Progenitor cell of endocrine pancreas (in vitro differentiated cells): ENCODE data around the gene DCBLD1. TPM values are rescaled to one million over a fixed set of nuclear protein-coding genes. Genes with fewer than 3 reads are reported as not detected.

Experiments used
- DNase-seq: peaks from one replicate; pipeline ENCODE4 v3.0.0; 2021; ENCODE audit warnings: low spot score; ENCODE audit not compliant: unreplicated experiment
- H3K27ac Mint-ChIP-seq: 2 replicates; pipeline ENCODE4 v1.8.0; 2021; ENCODE audit warnings: mild to moderate bottlenecking, moderate library complexity, mixed read lengths
- H3K27me3 Mint-ChIP-seq: 2 replicates; pipeline ENCODE4 v1.8.0; 2021; ENCODE audit warnings: mixed read lengths
- H3K36me3 Mint-ChIP-seq: 2 replicates; pipeline ENCODE4 v1.8.0; 2022; ENCODE audit warnings: mixed read lengths; ENCODE audit not compliant: insufficient read depth
- H3K4me1 Mint-ChIP-seq: 2 replicates; pipeline ENCODE4 v1.8.0; 2021; ENCODE audit warnings: low read depth, mixed read lengths
- H3K4me3 Mint-ChIP-seq: 2 replicates; pipeline ENCODE4 v1.8.0; 2021; ENCODE audit warnings: low read depth, mild to moderate bottlenecking, moderate library complexity, mixed read lengths
- H3K9me3 Mint-ChIP-seq: 2 replicates; pipeline ENCODE4 v1.8.0; 2021; ENCODE audit warnings: low read depth, mixed read lengths
- CTCF ChIP-seq: fragments of 200-600 bp; sonication (generic); IDR thresholded peaks from one replicate; pipeline ENCODE4 v1.5.0; 2021; ENCODE audit warnings: antibody characterized with exemption, mild to moderate bottlenecking; ENCODE audit not compliant: unreplicated experiment
- total RNA-seq: library from RNA; stranded (reverse); gene quantifications from 2 replicates; pipeline ENCODE4 v1.2.1, GENCODE V29; 2021

DCBLD1 gene
- total RNA-seq, 1 donor from 2014 or later = 37.4 TPM

DNA sequence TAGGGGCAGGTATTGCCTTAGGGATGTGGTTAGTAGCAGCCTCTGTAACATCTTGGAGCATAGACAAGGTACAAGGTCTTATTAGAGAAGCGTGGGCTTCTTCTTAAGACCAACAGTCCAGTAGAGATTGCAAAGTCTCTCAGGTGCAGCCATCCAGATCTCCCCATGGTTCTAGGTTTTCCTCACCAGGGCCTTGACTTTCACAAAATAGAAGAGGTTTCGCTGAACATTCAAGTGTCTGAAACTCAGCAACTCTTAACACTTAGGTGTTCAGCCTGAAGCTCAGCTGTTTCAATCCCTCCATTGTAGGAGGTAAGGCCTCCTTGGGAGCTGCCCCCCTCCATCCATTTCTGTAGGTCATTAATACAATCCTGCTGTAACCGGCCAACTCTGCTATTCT is 75.5 kb downstream of the DCBLD1 start:
- peaks cover 4% of the 10 kb centered on the region for H3K36me3 Mint-ChIP-seq
- no peaks in the 10 kb centered on the region for H3K27me3 Mint-ChIP-seq
- no peak for TF ChIP-seq CTCF
- no peaks in the 10 kb centered on the region for H3K9me3 Mint-ChIP-seq
- no peak for DNase-seq
- H3K4me1 Mint-ChIP-seq = no peaks in the 10 kb centered on the region
- no peak overlapping the region for H3K4me3 Mint-ChIP-seq
- H3K27ac Mint-ChIP-seq = no peak overlapping the region

DNA sequence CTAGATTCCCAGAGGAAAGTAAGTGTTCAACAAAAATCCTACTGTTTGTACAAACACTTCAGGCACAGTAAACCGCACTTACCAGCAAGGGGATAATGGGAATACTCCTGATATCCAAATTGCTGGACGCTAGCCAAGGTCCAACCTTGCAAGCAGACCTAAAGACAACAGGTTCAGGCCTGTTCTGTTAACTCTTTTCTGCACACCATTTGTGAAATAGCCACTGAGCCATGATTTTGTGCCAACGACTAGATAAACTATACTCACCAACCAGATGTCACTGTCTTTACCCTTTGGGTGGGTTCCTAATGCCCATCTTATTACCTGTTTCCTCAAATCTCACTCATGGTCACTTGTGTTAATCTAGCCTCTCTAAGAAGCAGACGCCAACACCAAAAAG is 76.3 kb downstream of the DCBLD1 start:
- H3K4me1 Mint-ChIP-seq = no peaks in the 10 kb centered on the region
- no peak for TF ChIP-seq CTCF
- H3K36me3 Mint-ChIP-seq = peaks cover 4% of the 10 kb centered on the region
- H3K9me3 Mint-ChIP-seq = no peaks in the 10 kb centered on the region
- no peaks in the 10 kb centered on the region for H3K27me3 Mint-ChIP-seq
- H3K27ac Mint-ChIP-seq = no peak overlapping the region
- no peak overlapping the region for H3K4me3 Mint-ChIP-seq
- DNase-seq = no peak

DNA sequence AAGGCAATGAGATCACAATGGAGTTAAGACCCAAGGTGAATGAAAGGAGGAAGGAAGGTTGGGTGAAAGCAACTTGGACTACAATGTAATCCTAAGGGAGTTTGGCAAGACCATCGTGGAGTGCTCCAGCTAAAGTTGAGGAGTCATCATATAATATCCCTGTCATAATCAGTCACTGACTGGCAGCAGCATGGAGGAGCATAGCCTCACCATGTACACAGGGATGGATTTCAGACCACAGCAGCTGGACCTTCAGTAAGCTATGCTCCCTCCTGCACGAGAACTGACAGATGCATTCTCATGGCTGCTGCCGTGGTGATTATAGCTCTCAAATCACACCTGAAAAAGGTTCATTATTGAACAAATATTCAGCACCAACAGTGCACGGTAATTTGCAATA is 76.8 kb downstream of the DCBLD1 start:
- no peak overlapping the region for H3K4me3 Mint-ChIP-seq
- DNase-seq = no peak
- peaks cover 4% of the 10 kb centered on the region for H3K36me3 Mint-ChIP-seq
- H3K4me1 Mint-ChIP-seq = no peaks in the 10 kb centered on the region
- H3K9me3 Mint-ChIP-seq = no peaks in the 10 kb centered on the region
- H3K27ac Mint-ChIP-seq = no peak overlapping the region
- no peaks in the 10 kb centered on the region for H3K27me3 Mint-ChIP-seq
- TF ChIP-seq CTCF = no peak

GRCh38 chr6:117561128-117561527 is 78.7 kb downstream of the DCBLD1 start:
- Mint-ChIP-seq H3K27me3 (no peaks in the 10 kb centered on the region), H3K9me3 (no peaks in the 10 kb centered on the region), H3K36me3 (peaks cover 6% of the 10 kb centered on the region), H3K27ac (peak overlapping the region; percentile 29), H3K4me3 (no peak overlapping the region), H3K4me1 (no peaks in the 10 kb centered on the region)
- TF ChIP-seq CTCF = no peak
- no peak for DNase-seq

- DNase-seq = no peak
- Mint-ChIP-seq H3K9me3 (no peaks in the 10 kb centered on the region), H3K36me3 (peaks cover 13% of the 10 kb centered on the region), H3K27ac (no peak overlapping the region), H3K4me3 (no peak overlapping the region), H3K27me3 (no peaks in the 10 kb centered on the region), H3K4me1 (no peaks in the 10 kb centered on the region)
- TF ChIP-seq CTCF = no peak
Observed at GRCh38 chr6:117564681-117565080, 82.2 kb downstream of the DCBLD1 start.

DNA sequence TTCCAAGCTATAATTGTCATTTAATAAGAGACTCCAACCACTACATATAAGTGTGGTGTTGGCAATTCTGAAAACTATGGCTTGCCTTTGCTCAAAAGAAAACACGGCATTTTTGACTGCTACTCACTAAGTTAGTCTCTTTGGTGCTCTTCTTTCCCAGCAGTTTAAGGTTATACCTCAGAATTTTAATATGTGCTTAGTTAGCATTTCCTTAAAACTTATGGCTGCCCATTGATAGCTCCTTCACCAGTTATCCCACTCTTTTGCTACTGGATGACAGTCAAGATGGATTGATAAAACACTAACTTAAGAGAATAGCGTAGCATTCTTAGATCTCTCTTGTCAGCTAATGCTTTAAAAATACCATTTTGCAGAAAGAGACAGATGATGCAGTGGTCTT is 85.8 kb downstream of the DCBLD1 start:
- peaks cover 1% of the 10 kb centered on the region for H3K4me1 Mint-ChIP-seq
- H3K4me3 Mint-ChIP-seq = no peak overlapping the region
- DNase-seq = no peak
- peaks cover 21% of the 10 kb centered on the region for H3K36me3 Mint-ChIP-seq
- H3K27me3 Mint-ChIP-seq = no peaks in the 10 kb centered on the region
- no peak overlapping the region for H3K27ac Mint-ChIP-seq
- H3K9me3 Mint-ChIP-seq = no peaks in the 10 kb centered on the region
- TF ChIP-seq CTCF = no peak
